Right lobe of liver (tissue), 4 donors: ENCODE measurements around the gene MYO5B.

Experiments
- CTCF ChIP-seq, 4 donors: fragments of 200-600 bp in 3 of 4; fragments of 450-650 bp in 1 of 4; IDR thresholded peaks; one replicate each; pipeline versions ENCODE4 v1.5.1 to v1.8.0; 2016 to 2022; ENCODE audit warnings: antibody characterized with exemption in 4 of 4, mild to moderate bottlenecking in 2 of 4
- POLR2A ChIP-seq: fragments of 450-650 bp; IDR thresholded peaks from one replicate; pipeline ENCODE4 v1.6.1; 2017; ENCODE audit warnings: antibody characterized with exemption, mild to moderate bottlenecking
- donor health status: DM: no; HTN: no; CAD: no.
- donor health status: DM: no; HTN: no; CAD: no.
- donor health status: DM: no; HTN: yes; CAD: no.

GRCh38 chr18:50179465-50179864 lies 15.5 kb downstream of the MYO5B start:
- TF ChIP-seq CTCF (IDR thresholded peaks at IDR 0.05) (no peak), POLR2A (no peak)
